GM10266 (cell line): ENCODE measurements around the gene ADCY3.

Source experiments
- DNase-seq: peaks from one replicate; pipeline ENCODE4 v3.0.0; 2012; ENCODE audit errors: extremely low spot score
- CTCF ChIP-seq: IDR thresholded peaks from 2 replicates; pipeline ENCODE4 v1.5.1; 2012; ENCODE audit warnings: mild to moderate bottlenecking, low read depth; ENCODE audit not compliant: control insufficient read depth, insufficient read depth; ENCODE audit errors: missing control alignments

ADCY3 gene

GRCh38 chr2:24926602-24927252, 6.7 kb upstream of the ADCY3 start:
- no peak for TF ChIP-seq CTCF
- DNase-seq = peak; percentile 56

GRCh38 chr2:24926220-24926601, 6.2 kb upstream of the ADCY3 start:
- no peak for DNase-seq
- TF ChIP-seq CTCF = no peak

- no peak for DNase-seq
- no peak for TF ChIP-seq CTCF
These were observed 5.8 kb upstream of the ADCY3 start for GRCh38 chr2:24925815-24926214.

GRCh38 chr2:24924732-24925131, 4.7 kb upstream of the ADCY3 start:
- no peak for TF ChIP-seq CTCF
- no peak for DNase-seq

GRCh38 chr2:24924266-24924665, 4.2 kb upstream of the ADCY3 start:
- no peak for DNase-seq
- no peak for TF ChIP-seq CTCF

GRCh38 chr2:24923106-24923505, 3.1 kb upstream of the ADCY3 start:
- no peak for TF ChIP-seq CTCF
- no peak for DNase-seq

GRCh38 chr2:24922556-24922955, 2.5 kb upstream of the ADCY3 start:
- TF ChIP-seq CTCF = no peak
- no peak for DNase-seq
